ENCODE data around the gene ENPP6. TPM values are rescaled to one million over a fixed set of nuclear protein-coding genes. Genes with fewer than 3 reads are reported as not detected.

The ENPP6 gene
- total RNA-seq, 4 donors from 2014 or later: 0.07 to 0.56 (median 0.20) TPM; not detected in 1

DNA sequence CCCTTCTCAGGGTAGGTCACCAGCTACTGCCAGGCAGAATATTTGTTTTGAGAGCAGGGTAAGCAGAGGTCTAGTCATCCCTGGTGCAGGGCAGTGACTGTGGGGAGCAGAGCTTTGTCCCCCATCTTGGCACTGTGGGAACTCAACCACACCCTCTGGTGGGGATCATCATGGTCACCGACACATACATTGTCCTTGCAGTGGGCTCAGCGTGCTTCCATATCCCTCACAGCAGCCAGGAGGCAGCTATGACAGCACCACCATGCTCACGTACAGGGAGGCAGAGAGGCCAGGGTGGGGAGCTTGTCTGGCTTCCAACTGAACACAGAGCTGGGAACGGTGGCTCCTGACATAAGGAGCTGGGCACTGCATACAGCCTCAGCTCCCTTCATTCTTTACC is 102.3 kb downstream of the ENPP6 start:
- in situ Hi-C loops (cut with MboI; ENCODE audit: low sequenced_read_pairs in 4 of 4): no loop called here

DNA sequence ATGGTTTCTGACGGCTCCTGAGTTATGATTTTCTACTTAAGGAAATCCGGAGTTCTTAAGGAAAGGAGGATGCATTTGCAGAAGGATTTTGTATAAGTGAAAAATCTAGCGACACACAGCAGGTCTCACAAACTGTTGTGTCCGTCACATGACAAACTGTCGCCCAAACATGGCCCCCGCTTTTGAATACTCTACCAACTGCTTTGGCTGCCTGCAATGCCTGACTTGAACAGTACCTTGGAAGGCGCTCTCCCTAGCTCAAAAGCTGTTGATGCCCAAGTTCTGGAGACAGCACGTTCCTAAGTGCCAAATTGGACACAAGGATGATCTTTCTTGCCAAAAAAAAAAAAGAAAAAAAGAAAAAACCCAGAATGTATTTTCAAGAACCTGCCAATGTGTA is 103.2 kb downstream of the ENPP6 start:
- DNase-seq (no peak), ATAC-seq (no peak)
- in situ Hi-C loops (cut with MboI; ENCODE audit: low sequenced_read_pairs in 4 of 4): no loop called here
- no peak overlapping the region for H3K27ac ChIP-seq
- no peaks in the 10 kb centered on the region for H3K27me3 ChIP-seq
- intact Hi-C loops (cut with DNase I; ENCODE audit: low total_unique reads): no loop called here
- H3K4me1 ChIP-seq: no peaks in the 10 kb centered on the region
- H3K9me3 ChIP-seq: no peaks in the 10 kb centered on the region
- no peaks in the 10 kb centered on the region for H3K36me3 ChIP-seq
- no peak overlapping the region for H3K4me3 ChIP-seq
- no peak for TF ChIP-seq CTCF (IDR thresholded peaks at IDR 0.05 in 4 of 5, conservative IDR thresholded peaks at IDR 0.05 in 1 of 5)
- no peak for TF ChIP-seq POLR2A (IDR thresholded peaks at IDR 0.05)

More for the DNA sequence above, 102.3 kb downstream of the ENPP6 start:
- Histone ChIP-seq H3K9me3 (no peaks in the 10 kb centered on the region), H3K4me3 (no peak overlapping the region), H3K4me1 (no peaks in the 10 kb centered on the region), H3K27me3 (no peaks in the 10 kb centered on the region), H3K27ac (no peak overlapping the region), H3K36me3 (no peaks in the 10 kb centered on the region)
- intact Hi-C loops (cut with DNase I; ENCODE audit: low total_unique reads): no loop called here
- ATAC-seq: no peak
- no peak for DNase-seq
- no peak for TF ChIP-seq CTCF (IDR thresholded peaks at IDR 0.05 in 4 of 5, conservative IDR thresholded peaks at IDR 0.05 in 1 of 5)
- no peak for TF ChIP-seq POLR2A (IDR thresholded peaks at IDR 0.05)

DNA sequence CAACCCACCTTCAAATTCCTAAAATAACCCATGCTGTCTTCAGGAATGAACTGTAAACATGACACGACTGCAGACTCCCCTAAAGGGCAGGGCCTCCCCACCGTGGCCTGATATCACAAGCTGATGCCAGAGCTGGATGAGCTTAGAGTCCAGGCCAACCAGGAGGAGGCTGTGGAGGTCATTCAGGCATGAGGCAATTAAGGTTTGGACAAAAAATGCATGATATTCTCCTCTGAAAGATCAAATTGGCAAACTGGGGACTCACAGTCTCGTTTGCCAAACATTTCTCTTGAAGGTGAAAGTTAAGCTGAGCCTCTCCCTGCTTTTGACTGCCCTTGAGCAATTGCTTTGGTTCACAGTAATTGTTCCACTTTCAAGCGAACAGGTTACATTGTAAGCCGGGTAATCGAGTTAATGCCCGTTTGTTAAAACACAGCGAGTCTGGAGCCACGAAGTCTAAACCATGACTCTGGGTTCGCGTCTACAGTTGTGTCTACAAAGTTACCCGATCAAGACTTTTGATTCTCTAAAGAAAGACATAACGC is 105.6 kb downstream of the ENPP6 start:
- no peaks in the 10 kb centered on the region for H3K9me3 ChIP-seq
- TF ChIP-seq POLR2A (IDR thresholded peaks at IDR 0.05): no peak
- no peak for TF ChIP-seq CTCF (IDR thresholded peaks at IDR 0.05 in 4 of 5, conservative IDR thresholded peaks at IDR 0.05 in 1 of 5)
- DNase-seq: no peak
- no peak overlapping the region for H3K4me3 ChIP-seq
- ATAC-seq: no peak
- intact Hi-C loops (cut with DNase I; ENCODE audit: low total_unique reads) (no loop called here), in situ Hi-C loops (cut with MboI; ENCODE audit: low sequenced_read_pairs in 4 of 4) (no loop called here)
- H3K36me3 ChIP-seq: no peaks in the 10 kb centered on the region
- no peak overlapping the region for H3K27ac ChIP-seq
- no peaks in the 10 kb centered on the region for H3K4me1 ChIP-seq
- no peaks in the 10 kb centered on the region for H3K27me3 ChIP-seq

- H3K36me3 ChIP-seq: no peaks in the 10 kb centered on the region
- TF ChIP-seq CTCF (IDR thresholded peaks at IDR 0.05 in 4 of 5, conservative IDR thresholded peaks at IDR 0.05 in 1 of 5) (no peak), POLR2A (IDR thresholded peaks at IDR 0.05) (no peak)
- in situ Hi-C loops (cut with MboI; ENCODE audit: low sequenced_read_pairs in 4 of 4): no loop called here
- ATAC-seq: no peak
- no peaks in the 10 kb centered on the region for H3K27me3 ChIP-seq
- intact Hi-C loops (cut with DNase I; ENCODE audit: low total_unique reads): no loop called here
- H3K4me3 ChIP-seq: no peak overlapping the region
- no peaks in the 10 kb centered on the region for H3K4me1 ChIP-seq
- no peak for DNase-seq
- H3K9me3 ChIP-seq: no peaks in the 10 kb centered on the region
- no peak overlapping the region for H3K27ac ChIP-seq
Observed at GRCh38 chr4:184111233-184111832, 106.3 kb downstream of the ENPP6 start.
